ENCODE results near the gene PHF5A.
A peak's percentile ranks its signal among the peaks of the same experiment; 100 is the strongest.

The PHF5A gene

GRCh38 chr22:41447435-41448188 is 20.9 kb downstream of the PHF5A start:
- in situ Hi-C loops (cut with HindIII; ENCODE audit: low sequenced_read_pairs): loop anchor here (5.0 kb wide), 1 partner anchor 40 kb away; no protein-coding TSS in a partner anchor
- H3K4me3 ChIP-seq (ENCODE audit: low read depth, low read length): peak overlapping the region; percentile 100
- no peak for DNase-seq (ENCODE audit: low read depth)
- TF ChIP-seq CTCF (IDR thresholded peaks at IDR 0.05; ENCODE audit: low read depth, low read length, missing control alignments): no peak

- peak; percentile 76 for DNase-seq (ENCODE audit: low read depth)
- TF ChIP-seq CTCF (IDR thresholded peaks at IDR 0.05; ENCODE audit: low read depth, low read length, missing control alignments): no peak
- in situ Hi-C loops (cut with HindIII; ENCODE audit: low sequenced_read_pairs): loop anchor here (5.0 kb wide), 1 partner anchor 40 kb away; no protein-coding TSS in a partner anchor
- peak within 1 kb of the TSS; percentile 100 for H3K4me3 ChIP-seq (ENCODE audit: low read depth, low read length)
Observed at GRCh38 chr22:41446639-41447434, 21.7 kb downstream of the PHF5A start, which contains the start of gene TOB2. TSS of gene TOB2 (minus strand) at chr22:41446801. CDS start at chr22:41437345, 9,456 bp downstream.

- in situ Hi-C loops (cut with HindIII; ENCODE audit: low sequenced_read_pairs): loop anchor here (5.0 kb wide), 1 partner anchor 41 kb away; no protein-coding TSS in a partner anchor
- peak overlapping the region; percentile 100 for H3K4me3 ChIP-seq (ENCODE audit: low read depth, low read length)
- DNase-seq (ENCODE audit: low read depth): no peak
- no peak for TF ChIP-seq CTCF (IDR thresholded peaks at IDR 0.05; ENCODE audit: low read depth, low read length, missing control alignments)
Observed at GRCh38 chr22:41446057-41446501, 22.4 kb downstream of the PHF5A start.

- in situ Hi-C loops (cut with HindIII; ENCODE audit: low sequenced_read_pairs): loop anchor here (5.0 kb wide), 1 partner anchor 42 kb away; no protein-coding TSS in a partner anchor
- H3K4me3 ChIP-seq (ENCODE audit: low read depth, low read length): peak overlapping the region; percentile 100
- TF ChIP-seq CTCF (IDR thresholded peaks at IDR 0.05; ENCODE audit: low read depth, low read length, missing control alignments): no peak
- DNase-seq (ENCODE audit: low read depth): no peak
Observed at GRCh38 chr22:41445129-41446056, 23.1 kb downstream of the PHF5A start.

- peak overlapping the region; percentile 100 for H3K4me3 ChIP-seq (ENCODE audit: low read depth, low read length)
- TF ChIP-seq CTCF (IDR thresholded peaks at IDR 0.05; ENCODE audit: low read depth, low read length, missing control alignments): no peak
- in situ Hi-C loops (cut with HindIII; ENCODE audit: low sequenced_read_pairs): loop anchor here (5.0 kb wide), 1 partner anchor 43 kb away; no protein-coding TSS in a partner anchor
- peak; percentile 96 for DNase-seq (ENCODE audit: low read depth)
Observed at GRCh38 chr22:41444360-41445128, 23.9 kb downstream of the PHF5A start.

All from astrocyte of the cerebellum (primary cell).